Body of pancreas (tissue), 4 donors: ENCODE data around the gene TRMT6. TPM values are rescaled to one million over a fixed set of nuclear protein-coding genes. Genes with fewer than 3 reads are reported as not detected.

Experiments used
- ATAC-seq: fragments of 150-250 bp; one replicate; pipeline ENCODE4 v1.9.1; 2016
- DNase-seq, 4 donors: peaks; one replicate each; pipeline ENCODE4 v3.0.0-alpha.2; 2019
- H3K27ac ChIP-seq, 4 donors: fragments of 200-600 bp; sonication (generic); 1 replicate in 3 of 4; 2 replicates in 1 of 4; pipeline versions ENCODE4 v1.5.1 to v1.6.1; 2016 to 2019; ENCODE audit warnings: mild to moderate bottlenecking in 1 of 4, mixed read lengths in 1 of 4, moderate library complexity in 1 of 4
- H3K27me3 ChIP-seq, 2 donors: fragments of 200-600 bp; sonication (generic); one replicate each; pipeline ENCODE4 v1.6.0; 2016; ENCODE audit warnings: mild to moderate bottlenecking in 1 of 2
- H3K36me3 ChIP-seq, 2 donors: fragments of 200-600 bp; sonication (generic); replicated peaks in 1 of 2; 2 replicates each; pipeline ENCODE4 v1.5.1; 2016; ENCODE audit warnings: low read depth in 2 of 2; ENCODE audit not compliant: insufficient read depth in 1 of 2
- H3K4me1 ChIP-seq: fragments of 200-600 bp; sonication (generic); one replicate; pipeline ENCODE4 v1.6.0; 2016
- H3K4me3 ChIP-seq, 2 donors: fragments of 200-600 bp; sonication (generic); 1 replicate in 1 of 2; 2 replicates in 1 of 2; pipeline ENCODE4 v1.5.1; 2016 to 2019
- H3K9me3 ChIP-seq, 3 donors: fragments of 200-600 bp; sonication (generic); 1 replicate in 2 of 3; 2 replicates in 1 of 3; pipeline ENCODE4 v1.5.1; 2016
- CTCF ChIP-seq, 7 experiments: fragments of 450-650 bp in 4 of 7; fragments of 200-600 bp in 3 of 7; sonication (generic) in 3 of 7; IDR thresholded peaks; one replicate each; pipeline ENCODE4 v1.5.1; 2016 to 2019; ENCODE audit warnings: antibody characterized with exemption in 7 of 7
- POLR2A ChIP-seq, 3 donors: fragments of 450-650 bp; IDR thresholded peaks; one replicate each; pipeline ENCODE4 v1.6.1; 2016; ENCODE audit warnings: antibody characterized with exemption in 3 of 3, mild to moderate bottlenecking in 2 of 3
- WGBS, 2 donors: methylation state at CpG; one replicate each; pipeline ENCODE4 v1.1.5; 2017; 5-methylcytosine and 5-hydroxymethylcytosine counted together
- intact Hi-C: fragments of 100-400 bp; cut with DNase I; formaldehyde crosslinking; loops from one replicate; pipeline ENCODE4 v1.15.1; 2023
- total RNA-seq, 2 donors: library from RNA; depleted of rRNA; stranded (reverse); fragments of >200 nt; gene quantifications; one replicate each; pipeline ENCODE4 v1.1.0, GENCODE V29; 2016

TRMT6 gene
- total RNA-seq, 2 donors from 2014 or later = 5.2 to 8.6 TPM

- intact Hi-C loops = no loop called here
- H3K27ac ChIP-seq = no peak overlapping the region
- no peaks in the 10 kb centered on the region for H3K9me3 ChIP-seq
- peaks cover 4% of the 10 kb centered on the region for H3K4me1 ChIP-seq
- H3K4me3 ChIP-seq = no peak overlapping the region
- no peaks in the 10 kb centered on the region for H3K27me3 ChIP-seq
- WGBS, 2 donors = 93 to 98% methylated on average over 3 of the region's 3 CpGs
- TF ChIP-seq POLR2A (IDR thresholded peaks at IDR 0.05) = no peak
- no peak for TF ChIP-seq CTCF (IDR thresholded peaks at IDR 0.05)
- ATAC-seq (no peak), DNase-seq (no peak)
- H3K36me3 ChIP-seq = peaks cover 0 to 4% of the 10 kb centered on the region in 2 donors
Measured at GRCh38 chr20:5968462-5968861, 18.1 kb upstream of the TRMT6 start.

- Histone ChIP-seq H3K4me1 (peaks cover 4% of the 10 kb centered on the region), H3K4me3 (no peak overlapping the region), H3K27me3 (no peaks in the 10 kb centered on the region), H3K36me3 (peaks cover 0 to 4% of the 10 kb centered on the region in 2 donors), H3K9me3 (no peaks in the 10 kb centered on the region), H3K27ac (no peak overlapping the region)
- WGBS, 2 donors = 86 to 91% methylated on average over 6 of the region's 6 CpGs
- intact Hi-C loops = no loop called here
- ATAC-seq (no peak), DNase-seq (no peak)
- TF ChIP-seq POLR2A (IDR thresholded peaks at IDR 0.05) = no peak
- no peak for TF ChIP-seq CTCF (IDR thresholded peaks at IDR 0.05)
Measured at GRCh38 chr20:5967469-5967868, 17.1 kb upstream of the TRMT6 start.

GRCh38 chr20:5949943-5950270 lies 426 bp downstream of the TRMT6 start:
- H3K4me3 ChIP-seq = peak overlapping the region; percentile 50 to 78
- peaks cover 20% of the 10 kb centered on the region for H3K4me1 ChIP-seq
- no peak for ATAC-seq
- H3K9me3 ChIP-seq = no peaks in the 10 kb centered on the region
- intact Hi-C loops = no loop called here
- TF ChIP-seq POLR2A (IDR thresholded peaks at IDR 0.05) (no peak), CTCF (IDR thresholded peaks at IDR 0.05) (no peak)
- H3K36me3 ChIP-seq = peaks cover 0 to 5% of the 10 kb centered on the region in 2 donors
- WGBS, 2 donors = 0% methylated on average over 11 of the region's 11 CpGs
- H3K27ac ChIP-seq = peak overlapping the region in 3 of 4 donors; percentile 23 to 82 (median 79)
- DNase-seq = no peak
- H3K27me3 ChIP-seq = no peaks in the 10 kb centered on the region

- ATAC-seq = no peak
- intact Hi-C loops = no loop called here
- TF ChIP-seq POLR2A (IDR thresholded peaks at IDR 0.05) (no peak), CTCF (IDR thresholded peaks at IDR 0.05) (no peak)
- peaks cover 20% of the 10 kb centered on the region for H3K4me1 ChIP-seq
- 68 to 84% methylated on average over 6 of the region's 6 CpGs for WGBS, 2 donors
- H3K27me3 ChIP-seq = no peaks in the 10 kb centered on the region
- no peak overlapping the region for H3K4me3 ChIP-seq
- H3K36me3 ChIP-seq = peaks cover 8 to 13% of the 10 kb centered on the region in 2 donors
- no peaks in the 10 kb centered on the region for H3K9me3 ChIP-seq
- no peak overlapping the region for H3K27ac ChIP-seq
- no peak for DNase-seq
Measured at GRCh38 chr20:5947276-5947675, 3.1 kb downstream of the TRMT6 start.

- no peak overlapping the region for H3K27ac ChIP-seq
- 80 to 84% methylated on average over 3 of the region's 3 CpGs for WGBS, 2 donors
- H3K4me3 ChIP-seq = no peak overlapping the region
- H3K27me3 ChIP-seq = no peaks in the 10 kb centered on the region
- peaks cover 10% of the 10 kb centered on the region for H3K4me1 ChIP-seq
- TF ChIP-seq POLR2A (IDR thresholded peaks at IDR 0.05) (no peak), CTCF (IDR thresholded peaks at IDR 0.05) (no peak)
- ATAC-seq (no peak), DNase-seq (no peak)
- H3K9me3 ChIP-seq = no peaks in the 10 kb centered on the region
- H3K36me3 ChIP-seq = peaks cover 15% of the 10 kb centered on the region in 2 donors
- intact Hi-C loops = no loop called here
Measured at GRCh38 chr20:5945963-5946362, 4.4 kb downstream of the TRMT6 start.
